ENCODE data around the gene ZFAND3. TPM values are rescaled to one million over a fixed set of nuclear protein-coding genes. Genes with fewer than 3 reads are reported as not detected.

Gene ZFAND3
- total and polyA plus RNA-seq, 2 donors (not counting 1 experiment from before 2014, with no cell fraction given): 13.5 to 58.3 TPM

- ATAC-seq (ENCODE audit: low read depth) (no peak), DNase-seq (no peak)
- H3K4me3 Mint-ChIP-seq: no peak overlapping the region
- H2AFZ ChIP-seq (ENCODE audit: insufficient read depth, low read depth, low read length, poor library complexity, severe bottlenecking): no peak overlapping the region
- no peak overlapping the region for H3K27ac Mint-ChIP-seq
- WGBS (ENCODE audit: insufficient coverage): no CpG with 5 or more reads among the region's 4 CpGs
- no peaks in the 10 kb centered on the region for H3K27me3 ChIP-seq (replicated peaks in 1 of 4; ENCODE audit: control extremely low read depth in 1 of 4, control insufficient read depth in 3 of 4, insufficient read depth in 4 of 4, low read length in 3 of 4)
- H4K20me1 ChIP-seq (ENCODE audit: control insufficient read depth, insufficient read depth, low read length, poor library complexity, severe bottlenecking): peaks cover 52% of the 10 kb centered on the region
- peaks cover 3% of the 10 kb centered on the region for H3K9me3 Mint-ChIP-seq (ENCODE audit: insufficient read depth)
- H3K27me3 Mint-ChIP-seq: no peaks in the 10 kb centered on the region
- H3K79me2 ChIP-seq (ENCODE audit: control insufficient read depth, insufficient read depth, low read length): peaks cover 75% of the 10 kb centered on the region
- no peak overlapping the region for H3K4me2 ChIP-seq (replicated peaks; ENCODE audit: low read depth, low read length, poor library complexity, severe bottlenecking)
- ChIA-PET CTCF (interaction anchor here (0.7 to 0.9 kb wide), 2 partner anchors 11 to 31 kb away, joined by 3 to 4 read pairs; no protein-coding TSS in a partner anchor), POLR2A (no interaction called here)
- no peak overlapping the region for H3K9ac ChIP-seq (ENCODE audit: low read length)
- intact Hi-C loops (cut with micrococcal nuclease): no loop called here
- H3K4me1 Mint-ChIP-seq: peaks cover 44% of the 10 kb centered on the region
- TF ChIP-seq EZH2 (IDR thresholded peaks at IDR 0.05; ENCODE audit: borderline replicate concordance, insufficient read depth, low read depth, low read length, poor library complexity, severe bottlenecking): no peak
- TF ChIP-seq, protein P1, sequence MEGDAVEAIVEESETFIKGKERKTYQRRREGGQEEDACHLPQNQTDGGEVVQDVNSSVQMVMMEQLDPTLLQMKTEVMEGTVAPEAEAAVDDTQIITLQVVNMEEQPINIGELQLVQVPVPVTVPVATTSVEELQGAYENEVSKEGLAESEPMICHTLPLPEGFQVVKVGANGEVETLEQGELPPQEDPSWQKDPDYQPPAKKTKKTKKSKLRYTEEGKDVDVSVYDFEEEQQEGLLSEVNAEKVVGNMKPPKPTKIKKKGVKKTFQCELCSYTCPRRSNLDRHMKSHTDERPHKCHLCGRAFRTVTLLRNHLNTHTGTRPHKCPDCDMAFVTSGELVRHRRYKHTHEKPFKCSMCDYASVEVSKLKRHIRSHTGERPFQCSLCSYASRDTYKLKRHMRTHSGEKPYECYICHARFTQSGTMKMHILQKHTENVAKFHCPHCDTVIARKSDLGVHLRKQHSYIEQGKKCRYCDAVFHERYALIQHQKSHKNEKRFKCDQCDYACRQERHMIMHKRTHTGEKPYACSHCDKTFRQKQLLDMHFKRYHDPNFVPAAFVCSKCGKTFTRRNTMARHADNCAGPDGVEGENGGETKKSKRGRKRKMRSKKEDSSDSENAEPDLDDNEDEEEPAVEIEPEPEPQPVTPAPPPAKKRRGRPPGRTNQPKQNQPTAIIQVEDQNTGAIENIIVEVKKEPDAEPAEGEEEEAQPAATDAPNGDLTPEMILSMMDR (IDR thresholded peaks at IDR 0.05): no peak
- H3K4me3 ChIP-seq (ENCODE audit: control extremely low read depth in 1 of 5, extremely low read depth in 1 of 5, insufficient read depth in 1 of 5, low read depth in 2 of 5, low read length in 4 of 5): no peak overlapping the region
- peak overlapping the region in 1 of 2 donors; percentile 29 for H3K27ac ChIP-seq (ENCODE audit: low read length in 2 of 2)
- H3K4me1 ChIP-seq (ENCODE audit: control insufficient read depth in 2 of 2, insufficient read depth in 2 of 2, low read length in 2 of 2): peaks cover 0 to 11% of the 10 kb centered on the region in 2 donors
- peaks cover 0 to 5% of the 10 kb centered on the region in 2 experiments for H3K36me3 ChIP-seq (replicated peaks in 1 of 2; ENCODE audit: control extremely low read depth in 1 of 2, control insufficient read depth in 1 of 2, extremely low read depth in 1 of 2, insufficient read depth in 2 of 2, low read length in 1 of 2)
- peaks cover 8 to 25% (median 22%) of the 10 kb centered on the region in 3 donors for H3K9me3 ChIP-seq (ENCODE audit: control extremely low read depth in 1 of 3, control insufficient read depth in 2 of 3, insufficient read depth in 1 of 3, low read length in 2 of 3)
Measured at GRCh38 chr6:37971711-37972390, 152.3 kb downstream of the ZFAND3 start.
